Loucy (cell line): ENCODE results near the gene RELA.
"Not testable (repeated sequence)": the region's sequence is repeated elsewhere in the genome, so short reads cannot be mapped to it uniquely, and the experiment has no call there.

Source experiments
- CTCF ChIP-seq: fragments of 200-600 bp; sonication (generic); conservative IDR thresholded peaks from 2 replicates; pipeline ENCODE4 v1.5.1; 2014; ENCODE audit warnings: mild to moderate bottlenecking, antibody characterized with exemption, low read length
- EZH2phosphoT487 ChIP-seq: fragments of 200-600 bp; IDR thresholded peaks from 2 replicates; pipeline ENCODE4 v1.6.1; 2018; ENCODE audit warnings: antibody characterized with exemption, mild to moderate bottlenecking, moderate library complexity, borderline replicate concordance

GRCh38 chr11:65706303-65706763 is 43.6 kb upstream of the RELA start:
- TF ChIP-seq CTCF: peak; percentile 44
- not testable (repeated sequence) for TF ChIP-seq EZH2phosphoT487
